ENCODE results near the gene ANO2. TPM values are rescaled to one million over a fixed set of nuclear protein-coding genes. Genes with fewer than 3 reads are reported as not detected.
"Not testable (repeated sequence)": the region's sequence is repeated elsewhere in the genome, so short reads cannot be mapped to it uniquely, and the experiment has no call there.

ANO2 gene
- total RNA-seq, 1 donor from 2014 or later, result 2.6 TPM

- Mint-ChIP-seq H3K4me3 (no peak overlapping the region), H3K27me3 (peaks cover 46% of the 10 kb centered on the region), H3K27ac (no peak overlapping the region), H3K4me1 (ENCODE audit: unreplicated experiment) (no peaks in the 10 kb centered on the region), H3K36me3 (peaks cover 12% of the 10 kb centered on the region), H3K9me3 (peaks cover 15% of the 10 kb centered on the region)
- no peak for DNase-seq (ENCODE audit: extremely low spot score, unreplicated experiment)
- TF ChIP-seq, protein P1, sequence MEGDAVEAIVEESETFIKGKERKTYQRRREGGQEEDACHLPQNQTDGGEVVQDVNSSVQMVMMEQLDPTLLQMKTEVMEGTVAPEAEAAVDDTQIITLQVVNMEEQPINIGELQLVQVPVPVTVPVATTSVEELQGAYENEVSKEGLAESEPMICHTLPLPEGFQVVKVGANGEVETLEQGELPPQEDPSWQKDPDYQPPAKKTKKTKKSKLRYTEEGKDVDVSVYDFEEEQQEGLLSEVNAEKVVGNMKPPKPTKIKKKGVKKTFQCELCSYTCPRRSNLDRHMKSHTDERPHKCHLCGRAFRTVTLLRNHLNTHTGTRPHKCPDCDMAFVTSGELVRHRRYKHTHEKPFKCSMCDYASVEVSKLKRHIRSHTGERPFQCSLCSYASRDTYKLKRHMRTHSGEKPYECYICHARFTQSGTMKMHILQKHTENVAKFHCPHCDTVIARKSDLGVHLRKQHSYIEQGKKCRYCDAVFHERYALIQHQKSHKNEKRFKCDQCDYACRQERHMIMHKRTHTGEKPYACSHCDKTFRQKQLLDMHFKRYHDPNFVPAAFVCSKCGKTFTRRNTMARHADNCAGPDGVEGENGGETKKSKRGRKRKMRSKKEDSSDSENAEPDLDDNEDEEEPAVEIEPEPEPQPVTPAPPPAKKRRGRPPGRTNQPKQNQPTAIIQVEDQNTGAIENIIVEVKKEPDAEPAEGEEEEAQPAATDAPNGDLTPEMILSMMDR (conservative IDR thresholded peaks at IDR 0.05), result no peak
These were observed 396.0 kb downstream of the ANO2 start for GRCh38 chr12:5549011-5549410.

DNA sequence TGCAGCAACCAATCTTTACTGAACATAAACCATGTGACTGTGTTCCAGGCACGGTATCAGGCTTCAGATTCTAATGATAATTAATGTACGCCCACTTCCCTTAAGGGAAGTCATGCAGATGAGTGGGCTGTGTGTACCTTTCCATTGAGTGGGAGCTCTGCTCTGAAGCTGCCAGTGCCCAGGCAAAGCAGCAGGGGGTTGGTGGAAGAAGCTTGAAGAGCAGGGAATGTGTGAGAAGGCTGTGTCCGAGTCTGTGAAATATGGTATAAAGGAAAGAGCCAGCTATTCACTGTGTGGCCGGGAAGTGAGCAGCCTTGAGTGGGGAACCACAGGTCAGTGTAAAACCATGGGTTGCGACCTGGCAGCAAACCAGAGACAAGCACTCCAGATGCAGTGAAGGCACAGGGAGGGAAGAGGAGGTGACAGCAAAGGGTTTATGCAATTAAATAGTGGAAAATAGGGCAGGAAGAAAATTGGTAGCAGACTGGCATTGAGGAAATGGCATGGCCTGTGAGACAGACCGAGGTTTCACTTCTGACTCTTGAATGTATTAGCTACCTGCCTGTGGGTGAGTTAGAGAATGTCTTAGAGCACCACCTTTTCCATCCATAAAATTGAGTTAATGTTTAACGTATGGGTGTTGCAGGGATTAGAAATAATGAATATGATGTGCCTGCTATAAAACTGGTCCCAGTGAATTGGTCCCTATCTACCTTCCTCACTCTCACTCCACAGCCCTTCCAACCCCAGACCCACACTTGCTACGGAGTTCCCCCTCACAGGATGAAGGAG, 396.7 kb downstream of the ANO2 start:
- H3K27me3 Mint-ChIP-seq, result peaks cover 44% of the 10 kb centered on the region
- TF ChIP-seq, protein P1 (conservative IDR thresholded peaks at IDR 0.05), result no peak
- no peak overlapping the region for H3K4me3 Mint-ChIP-seq
- peaks cover 17% of the 10 kb centered on the region for H3K36me3 Mint-ChIP-seq
- no peak overlapping the region for H3K27ac Mint-ChIP-seq
- no peak for DNase-seq (ENCODE audit: extremely low spot score, unreplicated experiment)
- peaks cover 20% of the 10 kb centered on the region for H3K9me3 Mint-ChIP-seq
- no peaks in the 10 kb centered on the region for H3K4me1 Mint-ChIP-seq (ENCODE audit: unreplicated experiment)

GRCh38 chr12:5546616-5547015, 398.4 kb downstream of the ANO2 start:
- H3K4me3 Mint-ChIP-seq, result no peak overlapping the region
- H3K36me3 Mint-ChIP-seq, result peaks cover 17% of the 10 kb centered on the region
- no peak overlapping the region for H3K27ac Mint-ChIP-seq
- TF ChIP-seq, protein P1 (conservative IDR thresholded peaks at IDR 0.05), result no peak
- no peak for DNase-seq (ENCODE audit: extremely low spot score, unreplicated experiment)
- H3K4me1 Mint-ChIP-seq (ENCODE audit: unreplicated experiment), result no peaks in the 10 kb centered on the region
- peaks cover 45% of the 10 kb centered on the region for H3K27me3 Mint-ChIP-seq
- peaks cover 14% of the 10 kb centered on the region for H3K9me3 Mint-ChIP-seq

- no peak for DNase-seq (ENCODE audit: extremely low spot score, unreplicated experiment)
- peaks cover 37% of the 10 kb centered on the region for H3K27me3 Mint-ChIP-seq
- no peak overlapping the region for H3K4me3 Mint-ChIP-seq
- peaks cover 4% of the 10 kb centered on the region for H3K36me3 Mint-ChIP-seq
- H3K4me1 Mint-ChIP-seq (ENCODE audit: unreplicated experiment), result no peaks in the 10 kb centered on the region
- H3K27ac Mint-ChIP-seq, result no peak overlapping the region
- TF ChIP-seq, protein P1 (conservative IDR thresholded peaks at IDR 0.05), result no peak
- peaks cover 9% of the 10 kb centered on the region for H3K9me3 Mint-ChIP-seq
These were observed 407.3 kb downstream of the ANO2 start for GRCh38 chr12:5537771-5538170.

- not testable (repeated sequence) for H3K9me3 Mint-ChIP-seq; H3K36me3 Mint-ChIP-seq; DNase-seq (ENCODE audit: extremely low spot score, unreplicated experiment); H3K4me1 Mint-ChIP-seq (ENCODE audit: unreplicated experiment); H3K27ac Mint-ChIP-seq; H3K4me3 Mint-ChIP-seq
- H3K27me3 Mint-ChIP-seq, result peaks cover 36% of the 10 kb centered on the region
These were observed 407.9 kb downstream of the ANO2 start for GRCh38 chr12:5537026-5537615.

- Mint-ChIP-seq H3K36me3 (no peaks in the 10 kb centered on the region), H3K27ac (no peak overlapping the region), H3K4me3 (no peak overlapping the region), H3K9me3 (peaks cover 9% of the 10 kb centered on the region), H3K27me3 (peaks cover 33% of the 10 kb centered on the region), H3K4me1 (ENCODE audit: unreplicated experiment) (no peaks in the 10 kb centered on the region)
- DNase-seq (ENCODE audit: extremely low spot score, unreplicated experiment), result no peak
- TF ChIP-seq, protein P1 (conservative IDR thresholded peaks at IDR 0.05), result no peak
These were observed 409.5 kb downstream of the ANO2 start for GRCh38 chr12:5535541-5535940.

Measured in type B pancreatic cell (in vitro differentiated cells).